ENCODE measurements around the gene GMDS.

- TF ChIP-seq HMGXB4 (CRISPR knock-in tag; IDR thresholded peaks at IDR 0.05) (no peak), FOXJ3 (CRISPR knock-in tag; IDR thresholded peaks at IDR 0.05; ENCODE audit: borderline replicate concordance) (no peak), ZNF121 (CRISPR knock-in tag; IDR thresholded peaks at IDR 0.05) (no peak), ESRRA (CRISPR knock-in tag; IDR thresholded peaks at IDR 0.05; ENCODE audit: borderline replicate concordance) (no peak), E2F1 (CRISPR knock-in tag; IDR thresholded peaks at IDR 0.05) (no peak), CTCF (IDR thresholded peaks at IDR 0.05) (no peak), PREB (CRISPR knock-in tag; IDR thresholded peaks at IDR 0.05; ENCODE audit: borderline replicate concordance) (no peak), MAX (CRISPR knock-in tag; IDR thresholded peaks at IDR 0.05) (no peak), TEAD1 (CRISPR knock-in tag; IDR thresholded peaks at IDR 0.05) (no peak), ERG (CRISPR knock-in tag; IDR thresholded peaks at IDR 0.05) (no peak), SMAD4 (CRISPR knock-in tag; IDR thresholded peaks at IDR 0.05) (no peak), ZNF138 (CRISPR knock-in tag; conservative IDR thresholded peaks at IDR 0.05) (no peak), USF1 (CRISPR knock-in tag; IDR thresholded peaks at IDR 0.05) (no peak)
These were observed 47.4 kb downstream of the GMDS start for GRCh38 chr6:2197984-2198383.

Data from WTC11 (cell line).